GM10248 (cell line): ENCODE measurements around the gene RRP1.
A peak's percentile ranks its signal among the peaks of the same experiment; 100 is the strongest.

ENCODE experiments used
- CTCF ChIA-PET: fragments of 300-600 bp; sonication (Branson Sonifier 250); formaldehyde crosslinking; extraction: SDS; loops from one replicate; lab custom pipeline; 2021; ENCODE audit warnings: antibody characterized with exemption; lab: Yijun Ruan, JAX
- POLR2A ChIA-PET: fragments of 350-650 bp; sonication (Branson Sonifier 250); formaldehyde crosslinking; extraction: SDS; loops from one replicate; lab custom pipeline; 2020; ENCODE audit warnings: antibody characterized with exemption; lab: Yijun Ruan, JAX
- DNase-seq: peaks from one replicate; pipeline ENCODE4 v3.0.0; 2012; ENCODE audit errors: extremely low spot score
- TF ChIP-seq, protein P1 (sequence below): IDR thresholded peaks from 2 replicates; pipeline ENCODE4 v1.5.1; 2012; ENCODE audit warnings: mild to moderate bottlenecking, low read depth; ENCODE audit errors: extremely low read depth, missing control alignments, control extremely low read depth

RRP1 gene

DNA sequence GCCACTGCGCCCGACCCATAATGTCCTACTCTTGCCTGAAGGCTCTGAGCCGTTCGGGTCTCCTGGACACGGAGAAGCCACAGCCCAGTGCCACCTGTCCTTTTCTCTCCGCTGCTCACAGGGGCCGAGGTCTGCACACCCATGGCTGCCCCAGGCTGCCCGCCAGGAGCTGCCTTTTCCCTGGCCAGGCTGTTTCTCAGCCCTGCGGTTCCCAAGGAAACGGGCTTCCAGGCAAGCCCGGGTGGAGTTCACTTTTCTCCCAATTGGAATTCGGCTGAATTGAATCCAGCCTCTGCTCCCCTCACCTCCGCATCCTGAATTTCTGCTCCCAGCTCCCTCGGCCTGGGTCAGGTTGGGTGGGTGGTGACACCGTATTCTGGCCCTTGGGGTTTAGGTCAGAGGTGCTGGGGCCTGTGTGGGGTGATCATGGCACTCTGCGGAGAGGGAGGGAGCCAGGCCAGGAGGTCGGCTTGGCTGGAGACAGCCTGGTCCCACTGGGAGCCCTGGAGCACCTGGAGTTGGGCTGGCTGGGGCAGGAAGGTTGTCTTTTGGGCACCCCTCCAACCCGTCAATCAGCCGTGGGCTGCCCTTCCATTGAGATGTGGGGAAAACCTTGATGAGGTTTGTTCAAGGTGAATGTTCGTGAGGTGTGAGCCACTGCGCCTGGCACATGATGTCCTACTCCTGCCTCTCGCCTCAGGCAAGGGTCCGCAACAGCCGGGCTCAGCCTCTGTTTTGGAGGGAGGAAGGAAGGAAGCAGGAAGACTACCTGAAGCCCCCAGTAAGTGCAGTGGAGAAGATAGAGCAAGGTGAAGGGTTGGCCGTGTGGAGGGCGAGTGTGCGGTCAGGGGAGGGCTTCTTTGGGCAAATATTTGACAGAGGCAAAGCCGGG lies 25.1 kb downstream of the RRP1 start:
- no peak for DNase-seq
- CTCF ChIA-PET = interaction anchor here (1.1 kb wide), 1 partner anchor 124 kb away, joined by 4 read pairs; no protein-coding TSS in a partner anchor
- TF ChIP-seq, protein P1, sequence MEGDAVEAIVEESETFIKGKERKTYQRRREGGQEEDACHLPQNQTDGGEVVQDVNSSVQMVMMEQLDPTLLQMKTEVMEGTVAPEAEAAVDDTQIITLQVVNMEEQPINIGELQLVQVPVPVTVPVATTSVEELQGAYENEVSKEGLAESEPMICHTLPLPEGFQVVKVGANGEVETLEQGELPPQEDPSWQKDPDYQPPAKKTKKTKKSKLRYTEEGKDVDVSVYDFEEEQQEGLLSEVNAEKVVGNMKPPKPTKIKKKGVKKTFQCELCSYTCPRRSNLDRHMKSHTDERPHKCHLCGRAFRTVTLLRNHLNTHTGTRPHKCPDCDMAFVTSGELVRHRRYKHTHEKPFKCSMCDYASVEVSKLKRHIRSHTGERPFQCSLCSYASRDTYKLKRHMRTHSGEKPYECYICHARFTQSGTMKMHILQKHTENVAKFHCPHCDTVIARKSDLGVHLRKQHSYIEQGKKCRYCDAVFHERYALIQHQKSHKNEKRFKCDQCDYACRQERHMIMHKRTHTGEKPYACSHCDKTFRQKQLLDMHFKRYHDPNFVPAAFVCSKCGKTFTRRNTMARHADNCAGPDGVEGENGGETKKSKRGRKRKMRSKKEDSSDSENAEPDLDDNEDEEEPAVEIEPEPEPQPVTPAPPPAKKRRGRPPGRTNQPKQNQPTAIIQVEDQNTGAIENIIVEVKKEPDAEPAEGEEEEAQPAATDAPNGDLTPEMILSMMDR = no peak
- POLR2A ChIA-PET = no interaction called here

DNA sequence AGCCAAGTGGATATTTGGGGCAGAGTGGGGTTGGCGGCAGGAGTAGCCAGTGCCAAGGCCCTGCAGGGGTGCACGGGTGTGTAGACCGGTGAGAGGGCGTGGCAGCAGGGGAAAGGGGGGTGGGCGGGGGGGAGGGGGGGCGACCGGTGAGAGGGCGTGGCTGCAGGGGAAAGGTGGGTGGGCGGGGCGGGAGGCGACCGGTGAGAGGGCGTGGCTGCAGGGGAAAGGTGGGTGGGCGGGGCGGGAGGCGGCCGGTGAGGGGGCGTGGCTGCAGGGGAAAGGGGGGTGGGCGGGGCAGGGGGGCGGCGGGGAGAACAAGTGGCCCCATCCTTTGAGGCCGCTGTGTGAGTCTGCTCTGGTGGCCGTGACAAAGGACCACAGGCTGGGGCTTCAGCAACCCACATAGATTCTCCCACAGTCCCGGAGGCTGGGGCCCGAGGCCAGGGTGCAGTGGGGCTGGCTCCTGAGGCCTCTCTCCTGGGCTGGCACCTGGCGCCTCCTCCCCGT lies 25.8 kb downstream of the RRP1 start:
- POLR2A ChIA-PET = no interaction called here
- CTCF ChIA-PET = interaction anchor here (1.1 kb wide), 1 partner anchor 33 kb away, joined by 4 read pairs; no protein-coding TSS in a partner anchor
- no peak for DNase-seq
- TF ChIP-seq, protein P1 = no peak

DNA sequence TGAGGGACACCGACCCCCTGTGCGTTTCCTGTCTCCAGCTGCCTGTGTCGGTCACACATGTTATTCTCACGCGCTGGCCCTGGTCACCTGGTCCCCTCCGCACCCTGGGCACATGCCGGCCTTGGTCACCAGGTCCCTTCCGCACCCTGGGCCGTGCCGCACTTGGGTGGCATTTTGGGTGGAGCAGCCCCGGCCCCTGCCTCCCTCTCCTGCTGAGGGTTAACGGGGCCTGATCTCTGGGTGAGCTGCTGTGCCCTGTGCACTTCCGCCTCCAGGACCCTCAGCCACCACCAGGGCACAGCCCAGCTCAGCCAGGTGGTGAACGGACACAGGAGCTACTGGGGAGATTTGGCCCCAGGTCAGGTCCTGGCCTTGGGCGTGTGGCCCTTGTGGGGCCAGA lies 26.6 kb downstream of the RRP1 start:
- TF ChIP-seq, protein P1 = no peak
- ChIA-PET POLR2A (no interaction called here), CTCF (interaction anchor here (0.9 to 1.9 kb wide), 4 partner anchors 17 to 124 kb away, joined by 3 to 5 read pairs (median 4); no protein-coding TSS in a partner anchor)
- DNase-seq = no peak

DNA sequence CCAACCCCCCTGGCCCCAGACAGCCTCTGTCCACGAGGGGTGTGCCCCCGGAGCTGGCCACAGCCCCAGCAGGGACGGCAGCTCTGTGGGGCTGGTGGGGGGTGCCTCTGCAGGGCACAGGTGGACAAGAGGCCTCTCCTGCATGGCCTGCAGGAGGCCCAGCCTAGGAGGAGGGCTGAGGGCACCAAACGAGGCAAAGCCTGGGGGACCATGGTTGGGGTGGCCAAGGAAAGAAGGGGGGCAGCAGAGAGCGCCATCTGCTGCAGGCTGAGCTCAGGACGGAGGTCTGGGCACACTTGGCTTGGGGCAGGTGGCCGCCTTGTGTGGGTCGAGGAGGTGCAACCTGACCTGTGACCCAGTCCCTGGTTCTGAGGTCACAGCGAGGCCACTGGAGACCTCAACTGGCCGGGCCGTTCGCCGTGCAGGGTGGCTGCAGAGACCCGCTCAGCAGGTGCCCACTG lies 27.3 kb downstream of the RRP1 start:
- ChIA-PET CTCF (interaction anchor here (0.9 to 1.9 kb wide), 4 partner anchors 14 to 123 kb away, joined by 3 to 5 read pairs (median 4); no protein-coding TSS in a partner anchor), POLR2A (no interaction called here)
- DNase-seq = no peak
- TF ChIP-seq, protein P1 = peak; percentile 5

DNA sequence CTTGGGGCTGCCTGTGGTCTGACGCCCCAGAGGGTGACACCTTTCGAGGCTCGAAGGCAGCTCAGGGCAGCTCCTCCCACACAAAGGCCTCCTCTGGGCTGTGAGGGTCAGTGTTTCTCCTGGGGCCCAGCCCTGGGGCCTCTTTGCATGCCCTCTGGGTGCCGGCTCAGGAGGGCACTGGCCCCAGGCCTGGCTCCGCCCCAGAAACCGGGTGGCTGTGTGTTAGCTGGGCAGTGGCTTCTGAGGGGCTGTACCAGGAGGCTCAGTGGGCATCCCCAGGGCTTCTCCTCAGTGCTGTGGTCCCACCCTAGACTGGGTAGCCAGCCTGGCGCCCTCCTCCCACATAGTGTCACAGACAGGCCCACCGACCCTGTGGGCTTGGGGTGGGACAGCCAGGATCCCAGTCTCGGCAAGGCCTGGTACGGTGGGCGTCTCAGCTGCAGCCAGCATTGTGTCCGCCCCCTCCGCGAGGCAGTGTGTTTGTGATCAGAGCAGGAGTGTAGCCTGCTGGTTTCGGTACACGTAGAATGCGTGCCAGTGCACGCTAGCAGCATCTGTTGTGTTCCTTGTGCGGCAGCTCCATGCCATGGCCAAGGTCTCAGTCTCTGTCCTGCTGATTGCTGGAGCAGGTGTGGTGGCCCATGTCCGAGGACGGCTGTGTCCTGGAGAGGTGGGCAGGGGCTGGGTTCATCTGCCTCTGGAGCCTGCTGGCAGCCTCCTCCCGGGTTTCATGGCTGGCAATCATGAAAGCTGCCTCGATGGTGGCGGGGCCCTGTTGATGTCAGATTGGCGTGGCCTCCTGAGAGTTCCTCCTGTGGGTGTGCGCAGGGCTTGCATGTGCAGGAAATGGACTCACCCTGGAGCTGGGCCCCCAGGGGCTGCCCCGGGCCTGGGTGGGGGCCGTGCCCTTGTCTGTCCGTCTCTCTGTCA lies 28.0 kb downstream of the RRP1 start:
- ChIA-PET POLR2A (interaction anchor here (0.5 to 0.6 kb wide), 2 partner anchors 23 to 62 kb away, joined by 3 to 4 read pairs; no protein-coding TSS in a partner anchor), CTCF (interaction anchor here (0.7 to 1.9 kb wide), 7 partner anchors 9 to 62 kb away, joined by 3 to 5 read pairs (median 3); no protein-coding TSS in a partner anchor)
- TF ChIP-seq, protein P1 = no peak
- no peak for DNase-seq

DNA sequence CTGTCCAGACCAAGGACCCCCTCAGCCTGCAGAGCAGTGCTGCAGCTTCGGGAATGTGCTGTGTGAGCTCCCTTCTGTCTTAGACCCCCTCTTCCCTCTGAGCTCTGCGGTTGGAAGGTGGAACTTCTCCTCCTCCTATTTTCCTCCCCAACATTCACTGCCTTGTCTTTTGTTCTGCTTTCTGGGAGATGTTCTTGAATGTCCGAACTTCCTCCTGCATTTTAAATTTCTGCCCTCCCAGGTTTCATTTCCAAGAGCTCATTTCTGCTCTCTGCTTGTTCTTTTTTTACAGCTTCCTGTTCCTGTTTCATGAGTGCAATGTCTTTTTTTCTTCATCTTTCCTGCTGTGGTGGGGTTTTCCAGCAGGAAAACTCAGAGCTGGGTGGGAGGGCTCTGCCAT lies 29.3 kb downstream of the RRP1 start:
- CTCF ChIA-PET = interaction anchor here (1.0 to 2.0 kb wide), 4 partner anchors 8 to 49 kb away, joined by 3 to 6 read pairs (median 4); no protein-coding TSS in a partner anchor
- TF ChIP-seq, protein P1 = no peak
- POLR2A ChIA-PET = no interaction called here
- DNase-seq = no peak
